Esophagus (tissue), 2 donors: Measurements from ENCODE around the gene NR1H2. TPM values are rescaled to one million over a fixed set of nuclear protein-coding genes. Genes with fewer than 3 reads are reported as not detected.

ENCODE experiments used
- H3K27ac ChIP-seq, 2 donors: one replicate each; pipeline ENCODE4 v1.5.1; 2013; ENCODE audit warnings: low read depth in 2 of 2, mild to moderate bottlenecking in 2 of 2, inconsistent platforms in 1 of 2, low read length in 1 of 2, moderate library complexity in 1 of 2
- H3K27me3 ChIP-seq, 2 donors: one replicate each; pipeline ENCODE4 v1.6.1; 2013; ENCODE audit warnings: low read length in 2 of 2, control low read depth in 1 of 2, mild to moderate bottlenecking in 1 of 2; ENCODE audit not compliant: insufficient read depth in 2 of 2, control insufficient read depth in 1 of 2
- H3K36me3 ChIP-seq, 2 donors: one replicate each; pipeline ENCODE4 v1.6.1; 2013; ENCODE audit warnings: low read length in 1 of 2; ENCODE audit not compliant: control insufficient read depth in 2 of 2, insufficient read depth in 2 of 2
- H3K4me1 ChIP-seq, 2 donors: one replicate each; pipeline ENCODE4 v1.6.1; 2013; ENCODE audit warnings: low read length in 1 of 2; ENCODE audit not compliant: control insufficient read depth in 2 of 2, insufficient read depth in 2 of 2
- H3K4me3 ChIP-seq, 2 donors: one replicate each; pipeline ENCODE4 v1.5.1; 2013; ENCODE audit warnings: low read length in 2 of 2, mild to moderate bottlenecking in 2 of 2, low read depth in 1 of 2, moderate library complexity in 1 of 2
- H3K9me3 ChIP-seq, 2 donors: one replicate each; pipeline ENCODE4 v1.6.1; 2013; ENCODE audit warnings: mild to moderate bottlenecking in 2 of 2, low read depth in 1 of 2, low read length in 1 of 2, moderate library complexity in 1 of 2; ENCODE audit not compliant: control insufficient read depth in 2 of 2, insufficient read depth in 1 of 2
- WGBS, 2 donors: extraction: QIAGEN DNeasy Blood & Tissue Kit; methylation state at CpG; one replicate each; pipeline ENCODE4 v1.1.7; 2013; 5-methylcytosine and 5-hydroxymethylcytosine counted together
- polyA plus RNA-seq, 2 donors: library from polyadenylated mRNA; stranded (reverse); fragments of 200-250 nt; gene quantifications; one replicate each; pipeline ENCODE4 v1.2.3, GENCODE V29; 2013
- donor health status: healthy with polysubstance abuse.
- donor health status: Bipolar disorder and iron deficiency.

The NR1H2 gene
- polyA plus RNA-seq, 2 donors = 50.3 to 55.0 TPM

GRCh38 chr19:50377051-50377461, 799 bp downstream of the NR1H2 start:
- H3K27ac ChIP-seq = peak overlapping the region; percentile 56 to 100

GRCh38 chr19:50377517-50377916, 1.3 kb downstream of the NR1H2 start:
- Histone ChIP-seq H3K4me1 (no peaks in the 10 kb centered on the region), H3K9me3 (no peaks in the 10 kb centered on the region), H3K4me3 (no peak overlapping the region), H3K36me3 (peaks cover 12 to 42% of the 10 kb centered on the region in 2 donors), H3K27me3 (no peaks in the 10 kb centered on the region), H3K27ac (no peak overlapping the region)
- WGBS, 2 donors = 78 to 82% methylated on average over 9 of the region's 9 CpGs

More at GRCh38 chr19:50377051-50377461, 799 bp downstream of the NR1H2 start:
- H3K9me3 ChIP-seq = no peaks in the 10 kb centered on the region
- H3K27me3 ChIP-seq = no peaks in the 10 kb centered on the region
- H3K4me1 ChIP-seq = no peaks in the 10 kb centered on the region
- 46 to 49% methylated on average over 7 of the region's 7 CpGs for WGBS, 2 donors
- H3K36me3 ChIP-seq = peaks cover 12 to 38% of the 10 kb centered on the region in 2 donors
- H3K4me3 ChIP-seq = peak overlapping the region in 1 of 2 donors; percentile 85

GRCh38 chr19:50378169-50378862, 2.1 kb downstream of the NR1H2 start:
- H3K27ac ChIP-seq = no peak overlapping the region
- H3K4me1 ChIP-seq = no peaks in the 10 kb centered on the region
- WGBS, 2 donors = 93 to 94% methylated on average over 34 to 36 of the region's 36 CpGs
- peaks cover 12 to 43% of the 10 kb centered on the region in 2 donors for H3K36me3 ChIP-seq
- H3K27me3 ChIP-seq = no peaks in the 10 kb centered on the region
- H3K9me3 ChIP-seq = no peaks in the 10 kb centered on the region
- no peak overlapping the region for H3K4me3 ChIP-seq

- Histone ChIP-seq H3K4me1 (no peaks in the 10 kb centered on the region), H3K27ac (no peak overlapping the region), H3K9me3 (no peaks in the 10 kb centered on the region), H3K4me3 (no peak overlapping the region), H3K27me3 (no peaks in the 10 kb centered on the region), H3K36me3 (peaks cover 12 to 43% of the 10 kb centered on the region in 2 donors)
- 91 to 94% methylated on average over 10 of the region's 10 CpGs for WGBS, 2 donors
Observed at GRCh38 chr19:50378863-50379236, 2.6 kb downstream of the NR1H2 start.

GRCh38 chr19:50379602-50380001, 3.3 kb downstream of the NR1H2 start:
- peaks cover 12 to 43% of the 10 kb centered on the region in 2 donors for H3K36me3 ChIP-seq

GRCh38 chr19:50380137-50380536, 3.9 kb downstream of the NR1H2 start:
- Histone ChIP-seq H3K4me3 (no peak overlapping the region), H3K9me3 (no peaks in the 10 kb centered on the region), H3K36me3 (peaks cover 12 to 43% of the 10 kb centered on the region in 2 donors), H3K27ac (no peak overlapping the region), H3K27me3 (no peaks in the 10 kb centered on the region), H3K4me1 (no peaks in the 10 kb centered on the region)
- 80 to 82% methylated on average over 11 of the region's 11 CpGs for WGBS, 2 donors

More at GRCh38 chr19:50379602-50380001, 3.3 kb downstream of the NR1H2 start:
- Histone ChIP-seq H3K27me3 (no peaks in the 10 kb centered on the region), H3K9me3 (no peaks in the 10 kb centered on the region), H3K4me1 (no peaks in the 10 kb centered on the region), H3K27ac (no peak overlapping the region), H3K4me3 (no peak overlapping the region)
- WGBS, 2 donors = 93 to 95% methylated on average over 11 of the region's 11 CpGs

- H3K36me3 ChIP-seq = peaks cover 12 to 43% of the 10 kb centered on the region in 2 donors
- no peak overlapping the region for H3K27ac ChIP-seq
- H3K4me1 ChIP-seq = no peaks in the 10 kb centered on the region
- 76 to 79% methylated on average over 8 of the region's 8 CpGs for WGBS, 2 donors
- H3K4me3 ChIP-seq = no peak overlapping the region
- H3K27me3 ChIP-seq = no peaks in the 10 kb centered on the region
- H3K9me3 ChIP-seq = no peaks in the 10 kb centered on the region
Observed at GRCh38 chr19:50380751-50381151, 4.5 kb downstream of the NR1H2 start.

GRCh38 chr19:50381881-50382729, 5.8 kb downstream of the NR1H2 start:
- H3K27me3 ChIP-seq = no peaks in the 10 kb centered on the region
- WGBS, 2 donors = 91 to 92% methylated on average over 54 to 58 of the region's 58 CpGs
- H3K4me1 ChIP-seq = no peaks in the 10 kb centered on the region
- peaks cover 12 to 43% of the 10 kb centered on the region in 2 donors for H3K36me3 ChIP-seq
- no peak overlapping the region for H3K4me3 ChIP-seq
- no peaks in the 10 kb centered on the region for H3K9me3 ChIP-seq
- H3K27ac ChIP-seq = no peak overlapping the region

GRCh38 chr19:50383001-50383851, 7.0 kb downstream of the NR1H2 start:
- Histone ChIP-seq H3K27me3 (no peaks in the 10 kb centered on the region), H3K9me3 (no peaks in the 10 kb centered on the region), H3K27ac (peak overlapping the region; percentile 84 to 93), H3K4me1 (no peaks in the 10 kb centered on the region), H3K4me3 (peak overlapping the region; percentile 43 to 60), H3K36me3 (peaks cover 12 to 46% of the 10 kb centered on the region in 2 donors)
- 43 to 50% methylated on average over 21 of the region's 21 CpGs for WGBS, 2 donors
